Lower lobe of right lung (tissue), 2 donors: ENCODE measurements around the gene HIPK1. TPM values are rescaled to one million over a fixed set of nuclear protein-coding genes. Genes with fewer than 3 reads are reported as not detected.
"Not testable (repeated sequence)": the region's sequence is repeated elsewhere in the genome, so short reads cannot be mapped to it uniquely, and the experiment has no call there.

Experiments
- ATAC-seq, 2 donors: fragments of 200-7000 bp; cut with Tn5 transposase; one replicate each; pipeline ENCODE4 v1.9.1; 2020 to 2022; ENCODE audit warnings: mild to moderate bottlenecking in 2 of 2, moderate library complexity in 2 of 2
- DNase-seq: peaks from one replicate; pipeline ENCODE4 v3.0.0-alpha.2; 2020
- H3K27ac ChIP-seq: fragments of 200-600 bp; one replicate; pipeline ENCODE4 v1.8.0; 2022
- H3K27me3 ChIP-seq: fragments of 200-600 bp; one replicate; pipeline ENCODE4 v1.8.0; 2022; ENCODE audit warnings: low read depth
- H3K36me3 ChIP-seq: fragments of 200-600 bp; one replicate; pipeline ENCODE4 v1.8.0; 2022; ENCODE audit warnings: mild to moderate bottlenecking
- H3K4me1 ChIP-seq: fragments of 200-600 bp; one replicate; pipeline ENCODE4 v1.8.0; 2022
- H3K4me3 ChIP-seq: fragments of 200-600 bp; one replicate; pipeline ENCODE4 v1.8.0; 2022; ENCODE audit warnings: mild to moderate bottlenecking
- H3K9me3 ChIP-seq: fragments of 200-600 bp; one replicate; pipeline ENCODE4 v1.8.0; 2022
- intact Hi-C: fragments of 100-400 bp; cut with DNase I; formaldehyde crosslinking; loops from one replicate; pipeline ENCODE4 v1.11.0; 2022
- total RNA-seq: library from RNA; stranded (reverse); fragmentation: NEBNext Ultra II Directional; extraction: Animal tissue kit (Norgen Biotek cat#: 25700); gene quantifications from one replicate; pipeline ENCODE4 v1.2.1, GENCODE V29; 2021
- TF ChIP-seq, protein P1 (sequence below): fragments of 200-600 bp; IDR thresholded peaks from one replicate; pipeline ENCODE4 v1.8.0; 2022; ENCODE audit warnings: antibody characterized with exemption, mild to moderate bottlenecking
- donor health status: DM: no; HTN: yes; CAD: no; lungs with severe emphysema.

Gene HIPK1
- total RNA-seq, 1 donor from 2014 or later, result 95.0 TPM

- Histone ChIP-seq H3K4me1 (no peaks in the 10 kb centered on the region), H3K27ac (no peak overlapping the region), H3K36me3 (no peaks in the 10 kb centered on the region), H3K27me3 (no peaks in the 10 kb centered on the region), H3K4me3 (no peak overlapping the region), H3K9me3 (no peaks in the 10 kb centered on the region)
- no peak for ATAC-seq
- no peak for DNase-seq
- intact Hi-C loops, result no loop called here
- TF ChIP-seq, protein P1, sequence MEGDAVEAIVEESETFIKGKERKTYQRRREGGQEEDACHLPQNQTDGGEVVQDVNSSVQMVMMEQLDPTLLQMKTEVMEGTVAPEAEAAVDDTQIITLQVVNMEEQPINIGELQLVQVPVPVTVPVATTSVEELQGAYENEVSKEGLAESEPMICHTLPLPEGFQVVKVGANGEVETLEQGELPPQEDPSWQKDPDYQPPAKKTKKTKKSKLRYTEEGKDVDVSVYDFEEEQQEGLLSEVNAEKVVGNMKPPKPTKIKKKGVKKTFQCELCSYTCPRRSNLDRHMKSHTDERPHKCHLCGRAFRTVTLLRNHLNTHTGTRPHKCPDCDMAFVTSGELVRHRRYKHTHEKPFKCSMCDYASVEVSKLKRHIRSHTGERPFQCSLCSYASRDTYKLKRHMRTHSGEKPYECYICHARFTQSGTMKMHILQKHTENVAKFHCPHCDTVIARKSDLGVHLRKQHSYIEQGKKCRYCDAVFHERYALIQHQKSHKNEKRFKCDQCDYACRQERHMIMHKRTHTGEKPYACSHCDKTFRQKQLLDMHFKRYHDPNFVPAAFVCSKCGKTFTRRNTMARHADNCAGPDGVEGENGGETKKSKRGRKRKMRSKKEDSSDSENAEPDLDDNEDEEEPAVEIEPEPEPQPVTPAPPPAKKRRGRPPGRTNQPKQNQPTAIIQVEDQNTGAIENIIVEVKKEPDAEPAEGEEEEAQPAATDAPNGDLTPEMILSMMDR, result no peak
These were observed 79.9 kb downstream of the HIPK1 start for GRCh38 chr1:114008993-114009392.

GRCh38 chr1:114009393-114009792 lies 80.3 kb downstream of the HIPK1 start:
- Histone ChIP-seq H3K4me3 (no peak overlapping the region), H3K36me3 (no peaks in the 10 kb centered on the region), H3K4me1 (no peaks in the 10 kb centered on the region), H3K9me3 (no peaks in the 10 kb centered on the region), H3K27me3 (no peaks in the 10 kb centered on the region), H3K27ac (no peak overlapping the region)
- intact Hi-C loops, result no loop called here
- DNase-seq (no peak), ATAC-seq (no peak)
- TF ChIP-seq, protein P1, result no peak

- H3K4me3 ChIP-seq, result no peak overlapping the region
- no peak for DNase-seq
- no peak overlapping the region for H3K27ac ChIP-seq
- TF ChIP-seq, protein P1, result no peak
- intact Hi-C loops, result no loop called here
- H3K36me3 ChIP-seq, result no peaks in the 10 kb centered on the region
- no peaks in the 10 kb centered on the region for H3K9me3 ChIP-seq
- ATAC-seq, result no peak
- H3K27me3 ChIP-seq, result no peaks in the 10 kb centered on the region
- H3K4me1 ChIP-seq, result no peaks in the 10 kb centered on the region
These were observed 81.5 kb downstream of the HIPK1 start for GRCh38 chr1:114010433-114011184.

DNA sequence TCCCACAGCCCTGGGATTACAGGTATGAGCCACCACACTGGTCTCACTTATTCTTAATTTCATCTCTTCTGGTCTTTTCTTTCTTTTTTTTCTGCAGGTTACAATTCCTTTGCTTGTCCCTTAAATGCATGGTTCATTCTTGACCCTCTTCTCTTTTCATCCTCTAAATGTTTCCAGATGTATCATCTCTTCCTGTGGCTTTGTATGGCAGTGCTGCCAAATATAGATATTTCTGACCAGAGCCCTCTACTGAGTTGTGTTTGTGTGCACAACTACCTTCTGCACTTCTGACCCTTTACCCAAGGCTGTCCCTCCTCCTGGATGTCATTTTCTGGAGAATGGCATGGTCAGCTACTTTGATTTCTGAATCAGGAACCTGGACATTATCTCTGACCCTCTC lies 82.7 kb downstream of the HIPK1 start:
- no peak overlapping the region for H3K27ac ChIP-seq
- intact Hi-C loops, result no loop called here
- no peak for DNase-seq
- no peak for ATAC-seq
- TF ChIP-seq, protein P1, result no peak
- no peaks in the 10 kb centered on the region for H3K27me3 ChIP-seq
- no peaks in the 10 kb centered on the region for H3K4me1 ChIP-seq
- no peaks in the 10 kb centered on the region for H3K36me3 ChIP-seq
- no peaks in the 10 kb centered on the region for H3K9me3 ChIP-seq
- no peak overlapping the region for H3K4me3 ChIP-seq

- DNase-seq (no peak), ATAC-seq (no peak)
- no peak overlapping the region for H3K4me3 ChIP-seq
- no peaks in the 10 kb centered on the region for H3K9me3 ChIP-seq
- TF ChIP-seq, protein P1, result no peak
- intact Hi-C loops, result no loop called here
- H3K36me3 ChIP-seq, result no peaks in the 10 kb centered on the region
- H3K27ac ChIP-seq, result no peak overlapping the region
- H3K4me1 ChIP-seq, result no peaks in the 10 kb centered on the region
- no peaks in the 10 kb centered on the region for H3K27me3 ChIP-seq
These were observed 86.0 kb downstream of the HIPK1 start for GRCh38 chr1:114015075-114015474.

DNA sequence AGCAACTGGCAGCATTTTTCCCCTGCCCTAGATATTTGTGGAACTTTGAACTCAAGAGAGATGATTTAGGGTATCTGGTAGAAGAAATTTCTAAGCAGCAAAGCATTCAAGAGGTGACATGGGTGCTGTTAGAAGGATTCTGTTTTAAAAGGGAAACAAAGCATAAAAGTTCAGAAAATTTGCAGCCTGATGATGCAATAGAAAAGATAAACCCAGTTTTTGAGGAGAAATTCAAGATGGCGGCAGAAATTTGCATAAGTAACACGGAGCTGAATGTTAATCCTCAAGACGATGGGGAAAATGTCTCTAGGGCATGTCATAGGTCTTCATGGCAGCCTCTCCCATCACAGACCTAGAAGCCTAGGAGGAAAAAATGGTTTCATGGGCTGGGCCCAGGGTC lies 90.6 kb downstream of the HIPK1 start:
- H3K4me1 ChIP-seq, H3K27ac ChIP-seq, H3K27me3 ChIP-seq, intact Hi-C loops, H3K4me3 ChIP-seq, H3K9me3 ChIP-seq, DNase-seq, H3K36me3 ChIP-seq, ATAC-seq: not testable (repeated sequence)
